GM19099 (cell line): ENCODE data around the gene MMP20.

Experiments used
- POLR2A ChIP-seq: IDR thresholded peaks from 3 replicates; pipeline ENCODE4 v1.6.1; 2011; ENCODE audit warnings: low read depth; ENCODE audit not compliant: insufficient read length; ENCODE audit errors: extremely low read depth

Gene MMP20

DNA sequence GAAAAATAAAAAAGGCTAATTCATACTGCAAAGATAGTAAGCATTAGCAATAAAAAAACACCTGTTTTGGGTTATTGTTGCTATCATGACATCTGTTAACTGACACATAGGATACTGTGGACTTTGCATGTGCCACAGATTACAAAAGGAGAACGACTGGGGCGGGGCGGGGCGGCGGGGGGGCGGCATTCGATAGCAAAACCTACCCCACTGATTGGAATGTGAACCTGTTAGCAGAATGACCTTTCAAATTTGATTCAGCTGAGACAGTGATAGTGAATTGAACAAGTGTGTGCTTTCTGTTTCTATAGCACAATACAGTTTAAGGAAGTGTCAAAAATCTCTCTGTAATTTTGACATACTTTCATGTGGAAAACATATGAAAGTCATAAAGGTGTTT lies 14.9 kb downstream of the MMP20 start:
- TF ChIP-seq POLR2A: no peak

GRCh38 chr11:102608699-102609098 lies 16.4 kb downstream of the MMP20 start:
- no peak for TF ChIP-seq POLR2A

GRCh38 chr11:102604875-102605274 lies 20.3 kb downstream of the MMP20 start:
- no peak for TF ChIP-seq POLR2A

GRCh38 chr11:102604011-102604410 lies 21.1 kb downstream of the MMP20 start:
- no peak for TF ChIP-seq POLR2A

GRCh38 chr11:102603576-102603975 lies 21.6 kb downstream of the MMP20 start:
- no peak for TF ChIP-seq POLR2A

GRCh38 chr11:102603091-102603490 lies 22.0 kb downstream of the MMP20 start:
- no peak for TF ChIP-seq POLR2A

DNA sequence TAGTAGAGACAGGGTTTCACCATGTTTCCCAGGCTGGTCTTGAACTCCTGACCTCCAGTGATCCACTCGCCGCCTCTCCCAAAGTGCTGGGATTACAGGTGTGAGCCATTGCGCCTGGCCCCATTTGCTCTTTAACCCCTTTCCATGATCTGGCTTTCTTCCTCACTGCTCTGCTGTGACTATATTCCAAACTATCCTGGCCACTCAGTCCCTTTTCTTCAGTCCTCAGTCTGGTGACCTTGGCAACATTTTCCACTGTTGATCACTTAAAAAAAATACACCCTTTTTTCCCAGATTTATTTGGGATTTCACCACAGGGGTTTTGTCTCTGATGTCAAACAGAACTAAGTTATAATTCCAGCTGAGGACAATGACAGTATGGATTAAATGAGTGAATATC lies 24.5 kb downstream of the MMP20 start:
- no peak for TF ChIP-seq POLR2A

- no peak for TF ChIP-seq POLR2A
These were observed 25.4 kb downstream of the MMP20 start for GRCh38 chr11:102599642-102600261.

GRCh38 chr11:102598272-102598671 lies 26.9 kb downstream of the MMP20 start:
- no peak for TF ChIP-seq POLR2A

- TF ChIP-seq POLR2A: no peak
These were observed 28.6 kb downstream of the MMP20 start for GRCh38 chr11:102596578-102596977.

DNA sequence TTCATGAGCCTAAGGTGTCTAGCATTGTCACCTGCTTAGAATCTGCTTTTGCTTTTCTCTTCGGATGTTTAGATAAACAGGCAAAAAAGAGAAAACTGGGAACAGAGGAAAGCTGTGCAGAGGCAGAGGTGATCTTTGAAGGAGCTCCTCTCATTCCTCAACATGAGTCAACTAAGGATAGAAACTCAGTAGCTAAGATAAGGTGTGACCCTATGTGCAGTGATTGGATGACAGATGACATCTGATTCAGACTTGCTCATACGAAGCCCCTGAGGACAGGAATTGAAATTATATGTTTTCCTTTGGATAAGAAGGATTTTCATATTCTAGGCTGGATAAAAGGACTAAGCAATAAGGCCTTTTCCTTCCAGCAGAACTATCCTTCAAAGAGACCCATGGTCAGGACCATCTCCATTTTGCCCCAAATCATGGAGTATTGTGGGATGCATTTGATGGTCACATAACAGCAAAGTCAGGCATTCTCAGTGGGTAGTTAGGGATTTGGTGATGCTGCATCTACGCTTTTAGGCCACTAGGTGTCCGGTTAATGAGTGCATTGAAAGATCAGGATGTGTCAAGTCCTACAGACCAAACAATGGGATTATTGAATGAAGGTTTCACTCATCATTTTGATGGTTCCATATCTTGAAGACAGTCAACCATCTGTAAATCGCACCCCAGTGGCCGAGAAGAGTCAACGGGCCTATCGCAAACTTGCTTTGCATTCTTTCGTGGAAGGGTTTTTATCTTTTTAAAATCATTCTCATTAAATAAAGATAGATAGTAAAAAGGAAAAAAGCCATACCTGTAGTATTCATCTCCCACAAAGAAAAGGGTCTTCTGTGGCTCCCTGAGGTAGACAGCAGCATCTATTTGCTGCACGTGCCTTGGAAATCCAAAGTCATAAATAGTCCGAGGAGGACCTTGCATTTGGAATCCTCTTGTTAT lies 32.2 kb downstream of the MMP20 start:
- TF ChIP-seq POLR2A: no peak

DNA sequence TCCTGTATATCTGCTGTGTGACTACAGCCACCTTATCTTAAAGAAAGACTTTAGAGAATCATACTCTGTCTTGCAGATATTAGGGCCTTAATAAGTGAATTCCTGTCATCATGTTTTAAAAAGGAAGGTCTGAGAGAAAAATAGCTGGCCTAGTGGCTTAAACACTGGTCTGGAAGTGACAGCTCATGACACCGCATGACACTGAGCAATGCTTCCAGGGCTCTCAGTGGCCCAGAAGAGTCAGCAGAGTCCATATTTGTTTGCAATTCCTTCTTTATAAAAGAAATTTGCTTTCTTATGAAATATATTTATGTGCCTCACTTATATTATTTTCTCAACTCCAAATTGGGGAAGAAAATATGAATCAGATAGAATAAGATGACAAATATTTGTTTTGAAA lies 33.0 kb downstream of the MMP20 start:
- no peak for TF ChIP-seq POLR2A

DNA sequence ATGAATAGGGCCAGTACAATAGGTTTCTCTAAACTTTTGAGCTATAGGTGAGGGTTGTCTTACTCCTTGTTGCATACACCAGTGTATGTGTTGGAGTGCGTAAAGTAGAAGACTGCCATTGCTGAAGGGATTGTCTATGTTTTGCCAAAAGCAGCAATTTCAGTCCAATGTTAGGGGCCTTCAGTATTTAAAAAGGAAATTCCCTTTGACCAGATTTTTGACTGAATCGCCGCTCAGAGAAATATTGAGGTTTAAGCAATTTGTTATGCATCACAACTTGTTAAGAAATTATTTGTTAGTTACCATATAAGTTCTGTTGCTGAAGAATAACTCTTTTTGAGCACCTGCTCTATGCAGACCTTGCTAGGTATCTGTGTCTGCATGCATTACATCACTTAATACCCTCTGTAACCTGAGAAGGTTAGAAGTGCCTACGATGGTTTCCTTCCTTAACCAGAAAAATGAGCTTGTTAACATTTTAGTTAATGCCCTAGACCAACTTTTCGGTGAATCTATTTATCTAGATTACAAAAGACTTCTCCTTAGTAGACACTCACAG lies 33.9 kb downstream of the MMP20 start:
- TF ChIP-seq POLR2A: no peak

GRCh38 chr11:102590276-102591049 lies 34.7 kb downstream of the MMP20 start:
- TF ChIP-seq POLR2A: no peak

DNA sequence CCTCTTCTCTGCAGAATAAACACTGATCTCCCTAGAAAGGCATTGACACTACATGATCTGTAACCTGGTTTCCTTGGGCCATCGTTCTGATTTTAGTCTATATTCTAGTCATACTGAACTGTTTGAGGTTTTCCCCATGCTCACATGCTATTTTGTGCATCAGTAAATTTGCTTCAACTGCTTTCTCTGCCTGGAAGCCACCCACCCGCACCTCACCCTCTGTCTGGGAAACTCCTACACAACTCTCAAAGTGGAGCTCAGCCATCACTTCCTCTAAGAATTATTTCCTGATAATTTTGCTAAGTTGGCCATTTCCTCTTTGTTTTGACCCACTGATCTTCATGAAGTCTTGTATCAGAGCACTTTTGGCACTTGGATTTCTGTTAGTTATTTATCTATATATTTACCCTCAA lies 36.1 kb downstream of the MMP20 start:
- TF ChIP-seq POLR2A: no peak
